IMR-90 (cell line): ENCODE measurements around the gene RNF212.

Experiments used
- CEBPB ChIP-seq: IDR thresholded peaks from 2 replicates; pipeline ENCODE4 v1.6.1; 2012; ENCODE audit warnings: low read depth, low read length, improper control_type of control experiment
- CTCF ChIP-seq: conservative IDR thresholded peaks from 2 replicates; pipeline ENCODE4 v1.5.1; 2012; ENCODE audit warnings: mild to moderate bottlenecking, low read depth, low read length, improper control_type of control experiment
- POLR2A ChIP-seq: IDR thresholded peaks from 2 replicates; pipeline ENCODE4 v1.6.1; 2012; ENCODE audit warnings: mild to moderate bottlenecking, low read depth, low read length
- RFX5 ChIP-seq: IDR thresholded peaks from 2 replicates; pipeline ENCODE4 v1.8.0; 2012; ENCODE audit warnings: low read depth, mild to moderate bottlenecking, low read length, moderate library complexity
- SMC3 ChIP-seq: fragments of 150-350 bp; IDR thresholded peaks from 2 replicates; pipeline ENCODE4 v1.6.1; 2016; ENCODE audit warnings: low read depth, mild to moderate bottlenecking, antibody characterized with exemption, low read length, moderate library complexity

- no peak for TF ChIP-seq POLR2A
- TF ChIP-seq RFX5 = no peak
- TF ChIP-seq CTCF = no peak
- no peak for TF ChIP-seq CEBPB
- TF ChIP-seq SMC3 = no peak
These were observed 40.3 kb upstream of the RNF212 start for GRCh38 chr4:1153567-1154090.
